Neural progenitor cell (in vitro differentiated cells): ENCODE data around the gene LIPE.

Source experiments
- EZH2 ChIP-seq: fragments of 200-600 bp; sonication (generic); IDR thresholded peaks from 2 replicates; pipeline ENCODE4 v1.6.1; 2017; ENCODE audit warnings: antibody characterized with exemption, mild to moderate bottlenecking, moderate library complexity
- TF ChIP-seq, protein P1 (sequence below): fragments of 200-600 bp; sonication (generic); IDR thresholded peaks from 2 replicates; pipeline ENCODE4 v1.5.1; 2017; ENCODE audit warnings: antibody characterized with exemption, mild to moderate bottlenecking

DNA sequence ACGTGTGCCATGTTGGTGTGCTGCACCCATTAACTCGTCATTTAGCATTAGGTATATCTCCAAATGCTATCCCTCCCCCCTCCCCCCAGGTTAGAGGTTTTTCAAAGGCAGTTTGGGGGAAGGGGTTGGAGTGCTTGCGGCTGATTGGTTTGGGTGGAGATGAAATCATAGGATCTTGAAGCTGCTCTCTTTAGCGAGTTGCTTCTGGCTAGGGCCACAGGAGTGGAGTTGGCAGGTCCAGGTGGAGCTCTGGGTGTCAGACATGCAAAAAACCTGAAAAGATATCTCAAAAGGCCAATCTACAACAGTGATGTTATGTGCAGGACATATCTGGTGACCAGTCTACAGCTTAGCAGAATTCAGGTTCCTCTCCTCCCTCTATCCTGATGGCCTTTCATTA is 48.2 kb upstream of the LIPE start:
- TF ChIP-seq, protein P1, sequence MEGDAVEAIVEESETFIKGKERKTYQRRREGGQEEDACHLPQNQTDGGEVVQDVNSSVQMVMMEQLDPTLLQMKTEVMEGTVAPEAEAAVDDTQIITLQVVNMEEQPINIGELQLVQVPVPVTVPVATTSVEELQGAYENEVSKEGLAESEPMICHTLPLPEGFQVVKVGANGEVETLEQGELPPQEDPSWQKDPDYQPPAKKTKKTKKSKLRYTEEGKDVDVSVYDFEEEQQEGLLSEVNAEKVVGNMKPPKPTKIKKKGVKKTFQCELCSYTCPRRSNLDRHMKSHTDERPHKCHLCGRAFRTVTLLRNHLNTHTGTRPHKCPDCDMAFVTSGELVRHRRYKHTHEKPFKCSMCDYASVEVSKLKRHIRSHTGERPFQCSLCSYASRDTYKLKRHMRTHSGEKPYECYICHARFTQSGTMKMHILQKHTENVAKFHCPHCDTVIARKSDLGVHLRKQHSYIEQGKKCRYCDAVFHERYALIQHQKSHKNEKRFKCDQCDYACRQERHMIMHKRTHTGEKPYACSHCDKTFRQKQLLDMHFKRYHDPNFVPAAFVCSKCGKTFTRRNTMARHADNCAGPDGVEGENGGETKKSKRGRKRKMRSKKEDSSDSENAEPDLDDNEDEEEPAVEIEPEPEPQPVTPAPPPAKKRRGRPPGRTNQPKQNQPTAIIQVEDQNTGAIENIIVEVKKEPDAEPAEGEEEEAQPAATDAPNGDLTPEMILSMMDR, result no peak
- no peak for TF ChIP-seq EZH2
